ENCODE data around the gene BST1. TPM values are rescaled to one million over a fixed set of nuclear protein-coding genes. Genes with fewer than 3 reads are reported as not detected.

Gene BST1
- polyA plus RNA-seq, 1 donor: 4.3 TPM

GRCh38 chr4:15676899-15677298, 26.0 kb upstream of the BST1 start:
- DNase-seq: no peak

DNA sequence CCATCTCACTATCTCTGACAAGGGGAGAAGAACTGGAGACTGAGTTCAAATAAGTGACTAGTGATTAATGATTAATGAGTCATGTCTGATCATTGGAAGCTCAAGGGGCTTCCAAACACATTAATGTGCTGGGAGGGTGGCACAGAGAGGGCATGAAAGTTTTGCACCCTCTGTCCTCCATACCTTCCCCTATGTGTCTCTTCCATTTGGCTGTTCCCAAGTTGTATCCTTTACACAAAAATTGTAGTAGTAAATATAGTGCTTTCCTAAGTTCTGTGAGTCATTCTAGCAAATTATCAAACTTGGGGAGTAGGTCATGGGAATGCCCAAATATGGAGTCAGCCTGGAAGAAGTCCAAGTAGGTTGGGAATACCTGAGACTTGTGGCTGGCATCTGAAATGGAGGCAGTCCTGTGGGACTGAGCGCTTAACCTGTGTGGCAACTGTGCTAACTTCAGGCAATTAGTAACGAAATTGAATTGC, 25.3 kb upstream of the BST1 start:
- DNase-seq: no peak

GRCh38 chr4:15681067-15681371, 21.8 kb upstream of the BST1 start:
- no peak for DNase-seq

GRCh38 chr4:15681372-15682241, 21.3 kb upstream of the BST1 start, which contains the start of gene FAM200B:
Gene FAM200B (plus strand): TSS chr4:15681827. CDS start chr4:15686978, 5,151 bp downstream.
- DNase-seq: peak; percentile 98

- peak; percentile 13 for DNase-seq
These were observed 20.4 kb upstream of the BST1 start for GRCh38 chr4:15682242-15683142.

GRCh38 chr4:15683143-15683495, 19.7 kb upstream of the BST1 start:
- DNase-seq: no peak

DNA sequence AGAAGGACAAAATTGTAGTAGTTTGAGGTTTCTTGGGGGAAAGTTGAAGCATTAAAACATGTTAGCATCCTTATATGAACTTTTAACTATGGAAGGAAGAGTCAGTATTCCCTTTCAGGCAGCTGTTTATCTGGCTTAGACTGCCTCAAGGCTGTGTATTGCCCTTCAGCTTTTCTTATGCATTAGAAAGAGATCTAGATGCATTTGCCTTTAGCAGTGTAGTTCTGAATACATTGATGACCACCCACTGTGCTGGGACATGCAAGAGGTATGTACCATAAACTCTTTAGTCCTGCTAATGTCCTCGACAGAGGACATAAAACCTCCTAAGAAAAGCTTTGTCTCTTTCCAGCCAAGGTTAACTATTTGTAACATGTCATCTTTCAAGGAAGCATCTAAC, 18.4 kb upstream of the BST1 start:
- DNase-seq: no peak

DNA sequence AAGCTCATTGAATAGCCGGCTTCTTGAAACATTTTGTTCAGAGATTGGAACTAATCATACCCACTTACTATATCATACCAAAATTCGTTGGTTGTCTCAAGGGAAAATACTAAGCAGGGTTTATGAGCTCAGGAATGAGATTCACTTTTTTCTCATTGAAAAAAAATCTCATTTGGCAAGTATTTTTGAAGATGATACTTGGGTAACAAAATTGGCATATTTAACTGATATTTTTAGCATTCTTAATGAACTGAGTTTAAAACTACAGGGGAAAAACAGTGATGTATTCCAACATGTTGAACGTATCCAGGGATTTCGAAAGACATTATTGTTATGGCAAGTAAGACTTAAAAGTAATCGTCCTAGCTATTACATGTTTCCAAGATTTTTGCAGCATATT, 14.8 kb upstream of the BST1 start:
- DNase-seq: no peak

DNA sequence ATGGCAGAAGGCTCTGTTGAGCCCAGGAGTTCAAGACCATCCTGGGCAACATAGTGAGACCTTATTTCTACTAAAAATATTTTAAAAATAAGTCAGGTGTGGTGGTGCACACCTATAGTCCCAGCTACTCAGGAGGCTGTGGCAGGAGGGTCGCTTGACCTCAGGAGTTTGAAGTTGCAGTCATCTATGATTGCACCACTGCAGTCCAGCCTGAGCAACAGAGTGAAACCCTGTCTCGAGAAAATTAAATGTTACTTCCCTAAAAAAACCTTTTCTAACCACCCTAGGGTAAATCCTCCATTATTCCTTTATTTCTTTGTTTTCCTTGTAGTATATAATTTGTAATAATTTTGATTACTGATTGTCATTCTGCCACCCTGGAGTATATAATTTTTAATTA, 13.3 kb upstream of the BST1 start:
- no peak for DNase-seq

DNA sequence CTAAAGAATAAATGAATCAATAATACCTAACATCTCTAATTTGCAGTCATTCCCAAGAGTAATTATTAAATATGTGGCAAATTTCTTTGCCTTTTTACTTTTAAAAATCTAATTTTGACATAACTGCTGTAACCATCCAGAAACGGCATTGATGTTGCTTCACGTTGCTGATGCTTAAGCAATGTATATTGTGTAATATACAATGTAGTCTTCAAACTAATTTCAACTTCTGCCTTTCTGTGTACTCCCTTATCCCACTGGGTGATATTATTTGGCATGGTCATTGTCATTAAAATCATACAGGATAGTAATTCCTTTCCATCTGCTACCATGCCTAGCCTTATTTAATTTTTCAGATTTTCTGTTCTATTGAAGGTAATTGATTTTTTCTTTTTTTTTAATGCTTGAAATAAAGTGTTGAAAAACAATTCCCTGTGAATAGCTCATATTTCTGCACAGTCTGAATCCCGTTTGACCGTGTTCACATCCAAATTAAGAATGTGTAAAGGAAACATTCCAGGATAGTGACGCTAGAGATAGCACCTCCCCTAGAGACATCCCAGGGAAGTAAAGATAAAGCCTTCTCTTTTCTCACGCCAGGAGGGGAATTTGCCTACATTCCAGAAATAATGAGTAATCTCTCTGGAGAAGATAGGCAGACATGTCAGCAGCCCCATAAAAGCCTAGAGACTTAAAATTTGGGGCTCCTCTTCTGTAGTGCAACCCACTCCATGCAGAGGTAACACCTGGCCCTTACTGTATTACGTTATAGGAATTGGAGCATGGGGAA, 12.7 kb upstream of the BST1 start:
- DNase-seq: no peak

DNA sequence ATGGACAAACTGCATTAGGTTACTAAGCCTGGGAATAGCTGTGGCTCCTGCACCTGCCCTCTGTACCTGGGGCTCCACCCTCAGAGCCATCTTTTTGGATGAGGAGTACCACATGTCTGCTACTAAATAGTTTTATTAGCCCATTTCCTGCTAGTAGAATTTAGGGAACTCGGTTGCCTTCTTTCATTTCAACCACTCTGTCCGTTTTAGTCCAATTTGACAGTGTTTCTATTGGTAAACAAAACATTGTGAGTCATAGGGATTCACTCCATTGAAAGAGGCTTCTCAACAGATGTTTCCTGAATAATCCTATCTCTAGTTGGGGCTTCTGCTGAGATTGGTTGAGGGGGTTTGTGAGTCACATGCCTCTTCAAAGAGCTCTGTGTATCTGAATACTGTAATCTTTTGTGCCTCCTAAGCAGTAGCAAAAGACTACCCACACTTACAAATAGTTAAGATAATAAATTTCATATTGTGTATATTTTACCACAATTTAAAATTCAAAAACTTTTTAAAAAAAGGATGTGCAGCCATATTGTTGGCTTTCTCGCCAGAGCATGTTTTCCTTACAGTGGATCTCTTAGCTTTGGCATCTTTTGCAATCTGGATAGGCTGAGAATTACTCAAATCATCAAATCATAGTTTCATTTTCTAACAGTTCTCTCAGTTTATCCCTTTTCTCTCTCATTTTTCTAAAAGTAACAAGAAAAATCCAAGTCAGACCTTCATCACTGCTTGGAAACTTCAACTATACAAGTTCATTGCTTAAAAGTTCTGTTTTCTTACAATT, 11.3 kb upstream of the BST1 start:
- no peak for DNase-seq

DNA sequence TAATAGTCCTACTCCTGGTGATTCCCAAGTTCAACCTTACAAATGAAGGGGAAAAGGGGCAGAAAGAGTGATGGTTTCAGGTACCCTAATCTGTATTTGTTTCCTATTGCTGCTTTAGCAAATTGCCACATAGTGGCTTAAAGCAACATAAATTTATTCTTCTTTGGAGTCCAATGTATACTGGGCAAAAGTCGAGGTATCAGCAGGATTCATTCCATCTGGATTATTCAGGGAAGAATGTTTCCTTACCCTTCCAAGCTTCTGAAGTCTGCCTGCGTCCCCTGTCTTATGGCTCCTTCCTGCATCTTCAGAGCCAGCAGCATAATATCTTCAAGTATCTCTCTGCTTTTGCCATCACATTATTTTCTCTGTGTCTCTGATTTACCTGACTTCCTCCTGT, 10.3 kb upstream of the BST1 start:
- DNase-seq: no peak

DNA sequence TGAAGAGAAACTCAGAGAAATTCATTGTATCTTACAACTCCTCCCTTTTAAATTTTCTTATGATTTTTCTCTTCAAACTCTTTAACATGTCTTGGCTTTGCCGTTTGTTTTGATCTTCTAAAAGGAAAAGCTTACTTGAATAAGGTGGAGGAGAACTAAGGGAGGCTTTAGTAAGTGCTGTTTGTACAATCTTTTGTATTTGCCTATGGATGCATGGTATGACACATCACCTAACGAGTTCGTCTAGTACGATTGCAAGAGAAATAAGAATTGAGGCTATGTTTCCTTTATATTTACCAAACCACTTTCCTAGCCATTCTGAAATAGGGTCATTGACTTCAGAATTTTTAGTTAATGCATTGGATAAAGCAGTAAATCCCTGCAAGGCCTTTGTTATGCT, 8.4 kb upstream of the BST1 start:
- DNase-seq: no peak

- no peak for DNase-seq
These were observed 7.6 kb upstream of the BST1 start for GRCh38 chr4:15695240-15695699.

DNA sequence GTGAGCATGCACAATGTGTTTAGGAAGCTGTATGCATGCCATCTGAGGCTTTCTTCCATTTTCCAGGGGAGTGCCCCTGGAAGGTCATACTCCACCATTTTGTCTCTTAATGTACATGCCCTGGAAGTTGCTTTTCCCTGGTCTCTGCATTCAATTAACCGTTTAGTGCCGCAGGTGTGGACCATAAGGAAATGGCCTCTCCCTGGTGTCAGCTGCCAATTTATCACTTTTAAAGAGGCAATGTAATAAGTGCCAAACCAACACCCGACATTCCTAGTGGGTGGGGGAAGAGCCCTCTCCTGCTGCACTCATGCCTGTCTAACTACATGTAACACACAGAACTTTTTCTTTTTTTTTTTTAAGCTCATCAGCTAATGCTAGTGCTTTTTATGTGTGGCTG, 7.1 kb upstream of the BST1 start:
- DNase-seq: no peak

- no peak for DNase-seq
These were observed 6.0 kb upstream of the BST1 start for GRCh38 chr4:15696866-15697265.

GRCh38 chr4:15703439-15703838, 574 bp downstream of the BST1 start:
- no peak for DNase-seq

DNA sequence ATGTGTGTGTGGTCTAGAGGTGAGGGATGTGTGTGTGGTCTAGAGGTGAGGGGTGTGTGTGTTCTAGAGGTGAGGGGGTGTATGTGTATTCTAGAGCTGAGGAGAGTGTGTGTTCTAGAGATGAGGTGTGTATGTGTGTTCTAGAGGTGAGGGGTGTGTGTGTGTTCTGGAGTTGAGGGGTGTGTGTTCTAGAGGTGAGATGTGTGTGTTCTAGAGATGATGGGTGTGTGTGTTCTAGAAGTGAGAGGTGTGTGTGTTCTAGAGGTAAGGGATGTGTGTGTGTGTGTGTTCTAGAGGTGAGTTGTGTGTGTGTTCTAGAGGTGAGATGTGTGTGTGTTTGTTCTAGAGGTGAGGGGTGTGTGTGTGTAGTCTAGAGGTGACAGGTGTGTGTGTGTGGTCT, 1.3 kb downstream of the BST1 start:
- no peak for DNase-seq

DNA sequence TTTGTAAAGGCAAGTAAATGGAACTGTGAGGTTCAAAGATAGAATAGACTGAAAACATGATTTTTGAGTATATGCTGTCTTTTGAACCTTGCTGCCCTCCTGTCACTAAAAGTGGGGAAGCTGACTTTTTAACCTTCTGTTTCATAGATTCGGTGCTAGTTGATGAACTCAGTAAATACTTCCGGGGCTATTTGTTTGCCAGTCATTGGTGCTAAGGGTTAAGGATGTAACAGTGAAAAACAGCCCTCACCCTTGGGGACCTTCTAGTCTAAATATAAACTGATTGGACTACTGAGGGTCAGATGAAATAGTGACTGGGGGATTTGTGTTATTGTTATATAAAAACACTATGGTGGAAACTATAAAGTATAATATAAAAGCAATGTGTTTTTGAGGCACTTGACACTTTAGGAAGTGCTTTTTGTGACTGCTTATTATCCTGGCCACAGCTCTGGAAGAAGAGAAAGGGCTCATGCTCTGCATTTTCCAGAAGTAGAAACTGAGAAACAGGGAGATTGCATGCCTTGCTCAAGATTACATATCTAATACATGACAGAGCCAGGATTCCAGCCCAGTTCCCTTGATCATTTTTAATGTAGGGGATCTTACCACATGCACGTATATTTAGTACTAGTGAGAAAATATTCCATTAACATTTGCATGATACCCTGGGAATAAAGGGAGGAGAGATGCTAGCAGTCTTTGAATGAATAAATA, 3.9 kb downstream of the BST1 start:
- DNase-seq: no peak

- no peak for DNase-seq
These were observed 4.5 kb downstream of the BST1 start for GRCh38 chr4:15707363-15707715.

- DNase-seq: no peak
These were observed 8.9 kb downstream of the BST1 start for GRCh38 chr4:15711762-15712161.

Data from hindlimb muscle (tissue), 1 donor.